HG03571 (cell line): ENCODE data around the gene FBH1.
"Not testable (repeated sequence)": the region's sequence is repeated elsewhere in the genome, so short reads cannot be mapped to it uniquely, and the experiment has no call there.

Experiments used
- ATAC-seq: cut with Tn5 transposase; IDR thresholded peaks from one replicate; pipeline ENCODE4 v1.9.1; 2021; ENCODE audit not compliant: unreplicated experiment

Gene FBH1

GRCh38 chr10:5937016-5937415 lies 47.0 kb downstream of the FBH1 start:
- no peak for ATAC-seq

- ATAC-seq: no peak
Measured at GRCh38 chr10:5938291-5938690, 48.2 kb downstream of the FBH1 start.

GRCh38 chr10:5940807-5941218 lies 50.8 kb downstream of the FBH1 start:
- ATAC-seq: no peak

GRCh38 chr10:5941579-5941978 lies 51.5 kb downstream of the FBH1 start:
- ATAC-seq: no peak

- ATAC-seq: no peak
Measured at GRCh38 chr10:5942001-5942400, 52.0 kb downstream of the FBH1 start.

GRCh38 chr10:5942474-5942873 lies 52.4 kb downstream of the FBH1 start:
- no peak for ATAC-seq

- no peak for ATAC-seq
Measured at GRCh38 chr10:5943536-5943935, 53.5 kb downstream of the FBH1 start.

GRCh38 chr10:5944389-5945189 lies 54.5 kb downstream of the FBH1 start:
- ATAC-seq: no peak

- ATAC-seq: no peak
Measured at GRCh38 chr10:5945190-5945509, 55.1 kb downstream of the FBH1 start.

- ATAC-seq: no peak
Measured at GRCh38 chr10:5945561-5946418, 55.7 kb downstream of the FBH1 start.

GRCh38 chr10:5946419-5946775 lies 56.4 kb downstream of the FBH1 start:
- ATAC-seq: not testable (repeated sequence)

GRCh38 chr10:5946786-5947185 lies 56.7 kb downstream of the FBH1 start:
- ATAC-seq: no peak

GRCh38 chr10:5947471-5948207 lies 57.6 kb downstream of the FBH1 start:
- ATAC-seq: no peak

- no peak for ATAC-seq
Measured at GRCh38 chr10:5948208-5948585, 58.2 kb downstream of the FBH1 start.

- no peak for ATAC-seq
Measured at GRCh38 chr10:5949009-5949759, 59.1 kb downstream of the FBH1 start.

GRCh38 chr10:5951167-5951711 lies 61.2 kb downstream of the FBH1 start:
- ATAC-seq: no peak

GRCh38 chr10:5951721-5952407 lies 61.8 kb downstream of the FBH1 start:
- no peak for ATAC-seq

GRCh38 chr10:5952731-5953385 lies 62.8 kb downstream of the FBH1 start:
- no peak for ATAC-seq

- ATAC-seq: no peak
Measured at GRCh38 chr10:5953676-5954075, 63.6 kb downstream of the FBH1 start.
